Measurements from ENCODE around the gene C10orf62. TPM values are rescaled to one million over a fixed set of nuclear protein-coding genes. Genes with fewer than 3 reads are reported as not detected.
"Not testable (repeated sequence)": the region's sequence is repeated elsewhere in the genome, so short reads cannot be mapped to it uniquely, and the experiment has no call there.

Gene C10orf62
- polyA plus RNA-seq, 5 donors, result not detected

- DNase-seq, result no peak
Measured at GRCh38 chr10:97627731-97628130, 38.2 kb downstream of the C10orf62 start.

GRCh38 chr10:97628228-97628627, 38.7 kb downstream of the C10orf62 start:
- no peak for DNase-seq

- DNase-seq, result no peak
Measured at GRCh38 chr10:97629289-97629688, 39.8 kb downstream of the C10orf62 start.

GRCh38 chr10:97631098-97631497, 41.6 kb downstream of the C10orf62 start:
- no peak for DNase-seq

GRCh38 chr10:97632949-97633884, 43.7 kb downstream of the C10orf62 start, which contains the start of gene MORN4:
TSS of gene MORN4 (minus strand) at chr10:97633500. CDS start at chr10:97619653, 13,847 bp downstream.
- peak; percentile 90 to 91 for DNase-seq

- DNase-seq, result no peak
Measured at GRCh38 chr10:97633921-97634320, 44.4 kb downstream of the C10orf62 start.

GRCh38 chr10:97635577-97635976, 46.1 kb downstream of the C10orf62 start:
- DNase-seq, result no peak

GRCh38 chr10:97639090-97639489, 49.6 kb downstream of the C10orf62 start:
- DNase-seq, result not testable (repeated sequence)

GRCh38 chr10:97640174-97640867, 50.8 kb downstream of the C10orf62 start, which contains the start of gene PI4K2A:
TSS of gene PI4K2A (plus strand) at chr10:97640671. CDS start at chr10:97640743, 72 bp downstream.
- DNase-seq, result peak; percentile 97 to 99

Other genes with a start within 250 kb of the C10orf62 start
- 10 to 100 TPM; 19.0 to 30.2 (median 23.1) TPM for gene RRP12, start 188.4 kb upstream of the C10orf62 start, polyA plus RNA-seq (ENCODE audit: insufficient read depth in 1 of 5, insufficient read length in 5 of 5, low replicate concordance in 1 of 5)
- 100 to 1,000 TPM; 148 to 180 (median 158) TPM for gene PGAM1, start 163.5 kb upstream of the C10orf62 start, polyA plus RNA-seq (ENCODE audit: insufficient read depth in 1 of 5, insufficient read length in 5 of 5, low replicate concordance in 1 of 5)
- 10 to 100 TPM; 34.8 to 40.6 (median 39.0) TPM for gene EXOSC1, start 143.7 kb upstream of the C10orf62 start, polyA plus RNA-seq (ENCODE audit: insufficient read depth in 1 of 5, insufficient read length in 5 of 5, low replicate concordance in 1 of 5)
- 10 to 100 TPM; 42.6 to 47.6 (median 47.3) TPM for gene ZDHHC16, start 143.5 kb upstream of the C10orf62 start, polyA plus RNA-seq (ENCODE audit: insufficient read depth in 1 of 5, insufficient read length in 5 of 5, low replicate concordance in 1 of 5)
- 100 to 1,000 TPM in 1 of 5 donors, 10 to 100 TPM in 4; 89.7 to 100 (median 92.1) TPM for gene MMS19, start 91.3 kb upstream of the C10orf62 start, polyA plus RNA-seq (ENCODE audit: insufficient read depth in 1 of 5, insufficient read length in 5 of 5, low replicate concordance in 1 of 5)
- 10 to 100 TPM; 12.8 to 28.0 (median 18.2) TPM for gene UBTD1, start 90.8 kb upstream of the C10orf62 start, polyA plus RNA-seq (ENCODE audit: insufficient read depth in 1 of 5, insufficient read length in 5 of 5, low replicate concordance in 1 of 5)
- under 1 TPM in 4 of 5 donors, not detected in 1; 0.27 to 0.90 (median 0.30) TPM for gene ANKRD2, start 16.9 kb upstream of the C10orf62 start, polyA plus RNA-seq (ENCODE audit: insufficient read depth in 1 of 5, insufficient read length in 5 of 5, low replicate concordance in 1 of 5)
- gene HOGA1, start 5.3 kb upstream of the C10orf62 start, polyA plus RNA-seq (ENCODE audit: insufficient read depth in 1 of 5, insufficient read length in 5 of 5, low replicate concordance in 1 of 5), result 1 to 10 TPM in 1 of 5 donors, under 1 TPM in 4; 0.62 to 1.2 (median 0.86) TPM
- gene MORN4, start 43.8 kb downstream of the C10orf62 start, polyA plus RNA-seq (ENCODE audit: insufficient read depth in 1 of 5, insufficient read length in 5 of 5, low replicate concordance in 1 of 5), result 10 to 100 TPM; 14.7 to 19.8 (median 16.2) TPM
- 10 to 100 TPM; 13.1 to 15.9 (median 15.1) TPM for gene PI4K2A, start 51.0 kb downstream of the C10orf62 start, polyA plus RNA-seq (ENCODE audit: insufficient read depth in 1 of 5, insufficient read length in 5 of 5, low replicate concordance in 1 of 5)
- gene AVPI1, start 97.5 kb downstream of the C10orf62 start, polyA plus RNA-seq (ENCODE audit: insufficient read depth in 1 of 5, insufficient read length in 5 of 5, low replicate concordance in 1 of 5), result 1 to 10 TPM; 4.5 to 6.2 (median 5.3) TPM
- 10 to 100 TPM; 45.3 to 64.3 (median 58.7) TPM for gene MARVELD1, start 124.0 kb downstream of the C10orf62 start, polyA plus RNA-seq (ENCODE audit: insufficient read depth in 1 of 5, insufficient read length in 5 of 5, low replicate concordance in 1 of 5)
- 10 to 100 TPM; 22.3 to 34.6 (median 28.3) TPM for gene ZFYVE27, start 147.4 kb downstream of the C10orf62 start, polyA plus RNA-seq (ENCODE audit: insufficient read depth in 1 of 5, insufficient read length in 5 of 5, low replicate concordance in 1 of 5)
- gene SFRP5, start 182.3 kb downstream of the C10orf62 start, polyA plus RNA-seq (ENCODE audit: insufficient read depth in 1 of 5, insufficient read length in 5 of 5, low replicate concordance in 1 of 5), result 1 to 10 TPM; 3.5 to 9.7 (median 4.0) TPM

All from right lung (tissue), 5 donors.